ENCODE data around the gene CLTB. TPM values are rescaled to one million over a fixed set of nuclear protein-coding genes. Genes with fewer than 3 reads are reported as not detected.

The CLTB gene
- total and polyA plus RNA-seq, 2 of the 8 experiments (the other 6 are each of a cell fraction or from before 2014, with no cell fraction given), result 25.9 to 34.9 TPM

DNA sequence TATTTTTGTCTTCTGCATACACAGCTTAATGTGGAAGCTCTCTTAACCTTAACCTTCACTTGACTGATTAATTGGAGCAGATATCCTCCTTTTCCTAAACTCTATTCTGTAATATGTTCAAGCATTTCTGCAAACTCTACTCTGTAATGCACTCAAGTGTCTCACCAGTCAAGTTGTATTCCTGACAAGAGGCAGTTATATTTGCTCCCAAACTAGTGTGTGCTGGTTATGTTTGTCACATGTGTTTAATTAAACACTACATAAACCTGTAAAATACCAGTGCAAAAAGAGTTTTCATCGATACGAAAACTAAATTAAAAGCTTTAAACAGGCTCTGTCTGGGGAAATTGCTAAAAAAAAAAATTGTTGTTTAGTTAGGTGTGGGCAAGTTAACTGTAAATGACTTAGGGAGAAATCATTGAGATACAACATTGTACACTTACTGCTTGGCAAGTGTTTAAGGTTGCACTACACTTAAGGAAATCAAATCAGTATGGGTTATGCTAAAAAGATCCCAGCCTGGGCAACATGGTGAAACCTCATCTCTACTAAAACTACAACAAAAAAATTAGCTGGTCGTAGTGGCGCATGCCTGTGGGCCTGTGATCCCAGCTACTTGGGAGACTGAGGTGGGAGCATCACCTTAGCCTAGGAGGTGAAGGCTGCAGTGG lies 38.5 kb upstream of the CLTB start (continued):
- no peak for TF ChIP-seq KDM4A (IDR thresholded peaks at IDR 0.05; ENCODE audit: low read depth, low read length, severe bottlenecking)

Measured in H1 (cell line).